GM12878 (cell line): ENCODE data around the gene METAP1D. TPM values are rescaled to one million over a fixed set of nuclear protein-coding genes. Genes with fewer than 3 reads are reported as not detected.

ENCODE experiments used
- ATAC-seq: fragments of 200-7000 bp; cut with Tn5 transposase; 3 replicates; pipeline ENCODE4 v1.9.1; 2020; ENCODE audit warnings: mild to moderate bottlenecking, moderate library complexity
- BruUV-seq: library from RNA; stranded (reverse); fragments of 400-500 nt; replicated peaks from 2 replicates; lab custom pipeline; 2021; lab: Mats Ljungman, UMichigan
- CTCF ChIA-PET: fragments of 300-600 bp; sonication (Branson Sonifier 250); formaldehyde crosslinking; extraction: SDS; loops from one replicate; lab custom pipeline; 2021; ENCODE audit warnings: inconsistent platforms; lab: Yijun Ruan, JAX
- POLR2A ChIA-PET: fragments of 350-600 bp; formaldehyde crosslinking; extraction: SDS; loops from one replicate; lab custom pipeline; 2021; ENCODE audit warnings: inconsistent platforms; lab: Charles Lee
- RAD21 ChIA-PET: fragments of 300-600 bp; sonication (Branson Sonifier 250); formaldehyde crosslinking; loops from one replicate; lab custom pipeline; 2023; ENCODE audit warnings: antibody characterized with exemption; ENCODE audit not compliant: unreplicated experiment; lab: Charles Lee
- SMC1A ChIA-PET: fragments of 300-600 bp; sonication (Branson Sonifier 250); formaldehyde crosslinking; loops from one replicate; lab custom pipeline; 2023; ENCODE audit not compliant: unreplicated experiment, uncharacterized antibody; lab: Charles Lee
- DNase-seq: peaks from one replicate; pipeline ENCODE4 v3.0.0-alpha.2; 2011; ENCODE audit warnings: low read depth, low spot score
- FAIRE-seq: peaks from 3 replicates; lab custom pipeline; 2011; peaks lifted over from hg19 to GRCh38; lab: Jason Lieb, UNC
- H2AFZ ChIP-seq: 2 replicates; pipeline ENCODE4 v1.6.0; 2011; ENCODE audit warnings: low read depth, low read length, control low read depth; ENCODE audit not compliant: control insufficient read depth
- H3K27ac ChIP-seq: 2 replicates; pipeline ENCODE4 v1.5.1; 2011; ENCODE audit warnings: control low read depth; ENCODE audit not compliant: control insufficient read depth, insufficient read depth
- H3K27me3 ChIP-seq, 2 experiments: replicated peaks in 1 of 2; 2 replicates each; pipeline versions ENCODE4 v1.6.0 to v1.6.1; 2011; ENCODE audit warnings: low read length in 1 of 2; ENCODE audit not compliant: control insufficient read depth in 2 of 2, insufficient read depth in 2 of 2
- H3K36me3 ChIP-seq, 2 experiments: 2 replicates each; pipeline ENCODE4 v1.5.1; 2011; ENCODE audit warnings: low read length in 1 of 2; ENCODE audit not compliant: control insufficient read depth in 2 of 2, insufficient read depth in 2 of 2
- H3K4me1 ChIP-seq: 2 replicates; pipeline ENCODE4 v1.6.1; 2011; ENCODE audit warnings: mild to moderate bottlenecking, low read length, moderate library complexity, mixed read lengths; ENCODE audit not compliant: control insufficient read depth, insufficient read depth
- H3K4me2 ChIP-seq: 2 replicates; pipeline ENCODE4 v1.6.0; 2011; ENCODE audit warnings: control low read depth; ENCODE audit not compliant: control insufficient read depth, insufficient read depth
- H3K4me3 ChIP-seq: fragments of 200-600 bp; sonication (generic); 2 replicates; pipeline ENCODE4 v1.5.1; 2016
- H3K79me2 ChIP-seq: 2 replicates; pipeline ENCODE4 v1.6.0; 2011; ENCODE audit warnings: low read length; ENCODE audit not compliant: control insufficient read depth, insufficient read depth
- H3K9ac ChIP-seq: 2 replicates; pipeline ENCODE4 v1.8.0; 2011; ENCODE audit warnings: low read length, control low read depth, mixed read lengths; ENCODE audit not compliant: control insufficient read depth, insufficient read depth
- H3K9me3 ChIP-seq: replicated peaks from 3 replicates; pipeline ENCODE4 v1.5.1; 2011; ENCODE audit warnings: mild to moderate bottlenecking, low read length; ENCODE audit not compliant: control insufficient read depth, insufficient read depth
- H4K20me1 ChIP-seq: 2 replicates; pipeline ENCODE4 v1.6.0; 2011; ENCODE audit not compliant: control insufficient read depth, insufficient read depth
- ASH2L ChIP-seq: fragments of 300-600, 200-600 bp; sonication (generic); IDR thresholded peaks from 2 replicates; pipeline ENCODE4 v1.6.1; 2017; ENCODE audit warnings: low read depth, mild to moderate bottlenecking, borderline replicate concordance
- CBFB ChIP-seq: IDR thresholded peaks from 2 replicates; pipeline ENCODE4 v1.6.1; 2016; ENCODE audit warnings: antibody characterized with exemption, low read depth
- CEBPB ChIP-seq, 2 experiments: fragments of 150-350 bp in 1 of 2; IDR thresholded peaks; 2 replicates each; pipeline ENCODE4 v1.6.1; 2012 to 2014; ENCODE audit warnings: low read depth in 2 of 2, low read length in 2 of 2, borderline replicate concordance in 1 of 2, inconsistent platforms in 1 of 2
- CREM ChIP-seq: IDR thresholded peaks from 2 replicates; pipeline ENCODE4 v1.6.1; 2014; ENCODE audit warnings: antibody characterized with exemption, low read depth
- FOS ChIP-seq: IDR thresholded peaks from 3 replicates; pipeline ENCODE4 v1.6.1; 2011; ENCODE audit warnings: borderline replicate concordance; ENCODE audit not compliant: insufficient read length; ENCODE audit errors: extremely low read depth
- IRF4 ChIP-seq: IDR thresholded peaks from 2 replicates; pipeline ENCODE4 v1.6.1; 2011; ENCODE audit warnings: low read depth, low read length
- NR2C1 ChIP-seq: fragments of 450-650 bp; IDR thresholded peaks from 2 replicates; pipeline ENCODE4 v1.6.1; 2017; ENCODE audit warnings: antibody characterized with exemption, mild to moderate bottlenecking, moderate library complexity
- NRF1 ChIP-seq: conservative IDR thresholded peaks from 2 replicates; pipeline ENCODE4 v1.6.1; 2011; ENCODE audit warnings: mild to moderate bottlenecking, low read depth, low read length, improper control_type of control experiment
- POLR2A ChIP-seq: IDR thresholded peaks from 2 replicates; pipeline ENCODE4 v1.6.1; 2011; ENCODE audit warnings: low read depth, mild to moderate bottlenecking, low read length
- POU2F2 ChIP-seq: IDR thresholded peaks from 3 replicates; pipeline ENCODE4 v1.6.1; 2011; ENCODE audit warnings: low read depth, mild to moderate bottlenecking, low read length, borderline replicate concordance
- RB1 ChIP-seq: fragments of 450-650 bp; formaldehyde crosslinking; IDR thresholded peaks from 2 replicates; pipeline ENCODE4 v1.6.1; 2017; ENCODE audit warnings: mild to moderate bottlenecking, borderline replicate concordance
- RBBP5 ChIP-seq: fragments of 200-600 bp; sonication (generic); conservative IDR thresholded peaks from 2 replicates; pipeline ENCODE4 v1.6.1; 2016
- SIN3A ChIP-seq: IDR thresholded peaks from 2 replicates; pipeline ENCODE4 v1.6.1; 2012; ENCODE audit warnings: low read depth, low read length, improper control_type of control experiment
- SPI1 ChIP-seq: IDR thresholded peaks from 2 replicates; pipeline ENCODE4 v1.6.1; 2011; ENCODE audit warnings: low read depth, mild to moderate bottlenecking, low read length, moderate library complexity, borderline replicate concordance; ENCODE audit not compliant: insufficient read depth
- SUZ12 ChIP-seq: fragments of 200-600 bp; sonication (generic); IDR thresholded peaks from one replicate; pipeline ENCODE4 v1.6.1; 2018; ENCODE audit warnings: antibody characterized with exemption, mild to moderate bottlenecking; ENCODE audit not compliant: unreplicated experiment
- ZNF207 ChIP-seq: fragments of 450-650 bp; IDR thresholded peaks from 2 replicates; pipeline ENCODE4 v1.6.1; 2014; ENCODE audit warnings: antibody characterized with exemption, mild to moderate bottlenecking, borderline replicate concordance
- WGBS: methylation state at CpG from one replicate; pipeline ENCODE4 v1.1.6; 2016; ENCODE audit warnings: low lambda C conversion rate; ENCODE audit not compliant: insufficient replicate concordance, insufficient coverage; ENCODE audit errors: missing lambda C conversion rate; 5-methylcytosine and 5-hydroxymethylcytosine counted together
- in situ Hi-C: fragments of 300-500 bp; cut with MboI; formaldehyde crosslinking; loops from 9 replicates; pipeline ENCODE4 v1.14.3; 2018; ENCODE audit warnings: mixed read lengths
- intact Hi-C: fragments of 100-400 bp; cut with micrococcal nuclease; formaldehyde crosslinking; loops from one replicate; pipeline ENCODE4 v1.14.2; 2022; ENCODE audit not compliant: unreplicated experiment
- polyA plus RNA-seq, 11 experiments: library from polyadenylated mRNA; depleted of rRNA in 4 of 11; unstranded in 6 of 11; stranded (reverse) in 5 of 11; fragments of >200 nt; fragmentation: Nextera tagmentation in 4 of 11; fragmentation: Illumina TruSeq in 1 of 11; extraction: Ambion mirVana in 4 of 11; extraction: Trizol in 1 of 11; gene quantifications; 1 replicate in 1 of 11; 2 replicates in 10 of 11; pipeline versions ENCODE4 v1.2.1 to v1.2.3, GENCODE V29; 2011 to 2016; ENCODE audit warnings: inconsistent platforms in 2 of 11, missing spikeins in 2 of 11, low read depth in 1 of 11
- total RNA-seq, 4 experiments: library from RNA; depleted of rRNA in 3 of 4; stranded (reverse); fragments of >200 nt in 3 of 4; fragmentation: Illumina TruSeq in 1 of 4; extraction: Trizol in 1 of 4; gene quantifications; 2 replicates each; pipeline versions ENCODE4 v1.2.1 to v1.2.3, GENCODE V29; 2013 to 2021

Gene METAP1D
- total and polyA plus RNA-seq, 10 of the 15 experiments (the other 5 are each of a cell fraction or from before 2014, with no cell fraction given): 4.5 to 12.1 (median 7.8) TPM

DNA sequence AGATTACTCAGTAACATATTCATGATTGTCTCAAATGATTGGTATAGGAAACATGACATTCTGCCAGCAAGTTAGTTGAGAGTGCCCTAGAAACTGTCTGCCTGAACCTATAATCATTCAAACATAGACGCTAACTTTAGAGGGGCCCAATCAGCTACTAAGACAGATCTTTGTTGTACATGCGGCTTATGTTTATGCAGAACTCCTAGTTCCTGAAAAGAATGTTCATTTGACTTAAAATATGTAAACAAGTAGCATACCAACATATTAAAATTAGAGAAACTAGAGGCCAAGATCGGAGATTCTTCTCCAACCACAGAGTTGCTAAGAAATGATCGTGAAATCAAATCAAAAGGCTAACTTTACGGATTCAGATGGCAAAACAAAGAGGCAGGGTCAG is 4.2 kb upstream of the METAP1D start:
- H3K27me3 ChIP-seq: no peaks in the 10 kb centered on the region; a peak in 1 of 4 replicates
- intact Hi-C loops: loop anchor here (5.0 kb wide), 2 partner anchors 92 to 107 kb away; partner anchors contain the start of genes DLX1 and DLX2
- no peaks in the 10 kb centered on the region for H3K9me3 ChIP-seq
- H3K79me2 ChIP-seq: no peaks in the 10 kb centered on the region
- ATAC-seq: no peak
- RAD21 ChIA-PET: no interaction called here
- peaks cover 6% of the 10 kb centered on the region for H3K4me1 ChIP-seq
- no peak overlapping the region for H3K9ac ChIP-seq
- no peak for TF ChIP-seq CREM
- no peak for TF ChIP-seq POU2F2
- no peak for TF ChIP-seq CEBPB (IDR thresholded peaks at IDR 0.05; ENCODE audit: borderline replicate concordance in 1 of 2, low read depth in 2 of 2, low read length in 2 of 2)
- TF ChIP-seq RB1: no peak
- TF ChIP-seq FOS: no peak
- TF ChIP-seq CBFB: no peak
- TF ChIP-seq RBBP5: no peak
- TF ChIP-seq NRF1: no peak
- TF ChIP-seq IRF4: no peak
- TF ChIP-seq SPI1: no peak
- TF ChIP-seq POLR2A: no peak
- TF ChIP-seq ASH2L: no peak
- TF ChIP-seq SIN3A: no peak
- no peak for TF ChIP-seq NR2C1
- no peak for TF ChIP-seq ZNF207
- no peak for TF ChIP-seq SUZ12
- SMC1A ChIA-PET: no interaction called here
- no peak overlapping the region for H2AFZ ChIP-seq
- H3K36me3 ChIP-seq: no peaks in the 10 kb centered on the region
- H3K4me2 ChIP-seq: no peak overlapping the region
- POLR2A ChIA-PET: no interaction called here
- CTCF ChIA-PET: no interaction called here
- no peak overlapping the region for H3K4me3 ChIP-seq
- in situ Hi-C loops: no loop called here
- DNase-seq: no peak
- FAIRE-seq: no peak
- H3K27ac ChIP-seq: no peak overlapping the region
- 70% methylated on average over 5 of the region's 5 CpGs for WGBS
- no peaks in the 10 kb centered on the region for H4K20me1 ChIP-seq
- no TSS peak for BruUV-seq
